IMR-90 (cell line): ENCODE data around the gene LHPP. TPM values are rescaled to one million over a fixed set of nuclear protein-coding genes. Genes with fewer than 3 reads are reported as not detected.

Experiments used
- ATAC-seq: fragments of 200-7000 bp; cut with Tn5 transposase; 2 replicates; pipeline ENCODE4 v1.9.1; 2020; ENCODE audit warnings: low read depth, mild to moderate bottlenecking, moderate library complexity
- BruUV-seq: library from RNA; stranded (reverse); fragments of 400-500 nt; replicated peaks from 2 replicates; lab custom pipeline; 2021; lab: Mats Ljungman, UMichigan
- CTCF ChIA-PET: fragments of 300-600 bp; formaldehyde crosslinking; extraction: SDS; loops from one replicate; lab custom pipeline; 2021; ENCODE audit warnings: antibody characterized with exemption; lab: Yijun Ruan, JAX
- POLR2A ChIA-PET: fragments of 300-600 bp; sonication (Branson Sonifier 250); formaldehyde crosslinking; loops from one replicate; lab custom pipeline; 2022; ENCODE audit warnings: antibody characterized with exemption; ENCODE audit not compliant: unreplicated experiment; lab: Charles Lee
- DNase-seq: peaks from one replicate; pipeline ENCODE4 v3.0.0; 2013
- H2AFZ ChIP-seq: replicated peaks from 2 replicates; pipeline ENCODE3; 2013; ENCODE audit warnings: low read length, mild to moderate bottlenecking; ENCODE audit not compliant: poor library complexity
- H2AK5ac ChIP-seq: 2 replicates; pipeline ENCODE4 v1.6.1; 2013; ENCODE audit warnings: low read depth, low read length, inconsistent platforms
- H2AK9ac ChIP-seq: replicated peaks from 2 replicates; pipeline ENCODE3; 2013; ENCODE audit warnings: mild to moderate bottlenecking, low read depth, low read length, moderate library complexity; ENCODE audit not compliant: poor library complexity
- H2BK120ac ChIP-seq: 2 replicates; pipeline ENCODE4 v1.6.1; 2013; ENCODE audit warnings: low read depth, low read length, inconsistent platforms
- H2BK15ac ChIP-seq: 3 replicates; pipeline ENCODE4 v1.6.1; 2013; ENCODE audit warnings: low read depth, low read length, inconsistent platforms
- H2BK20ac ChIP-seq: 2 replicates; pipeline ENCODE4 v1.6.1; 2013; ENCODE audit warnings: low read depth, mild to moderate bottlenecking, inconsistent platforms, low read length, moderate library complexity
- H2BK5ac ChIP-seq: 2 replicates; pipeline ENCODE4 v1.6.1; 2013; ENCODE audit warnings: mild to moderate bottlenecking, low read depth, low read length, inconsistent platforms; ENCODE audit not compliant: poor library complexity, severe bottlenecking
- H3K14ac ChIP-seq: replicated peaks from 2 replicates; pipeline ENCODE4 v1.6.1; 2013; ENCODE audit warnings: low read depth, low read length, inconsistent platforms
- H3K18ac ChIP-seq: 2 replicates; pipeline ENCODE4 v1.6.1; 2013; ENCODE audit warnings: low read depth, low read length, control low read depth
- H3K23ac ChIP-seq: 2 replicates; pipeline ENCODE4 v1.6.1; 2013; ENCODE audit warnings: low read depth, low read length, inconsistent platforms
- H3K27ac ChIP-seq: 2 replicates; pipeline ENCODE4 v1.5.1; 2013; ENCODE audit warnings: mild to moderate bottlenecking, control low read depth, low read length; ENCODE audit not compliant: insufficient read depth
- H3K27me3 ChIP-seq: 2 replicates; pipeline ENCODE4 v1.6.1; 2013; ENCODE audit warnings: low read length; ENCODE audit not compliant: control insufficient read depth, insufficient read depth
- H3K36me3 ChIP-seq: 2 replicates; pipeline ENCODE4 v1.6.1; 2013; ENCODE audit warnings: low read length, mixed read lengths; ENCODE audit not compliant: control insufficient read depth, insufficient read depth
- H3K4ac ChIP-seq: 2 replicates; pipeline ENCODE4 v1.6.1; 2013; ENCODE audit warnings: low read depth, low read length, inconsistent platforms
- H3K4me1 ChIP-seq: 2 replicates; pipeline ENCODE4 v1.6.1; 2013; ENCODE audit warnings: low read length, mixed read lengths; ENCODE audit not compliant: control insufficient read depth, insufficient read depth
- H3K4me2 ChIP-seq: 2 replicates; pipeline ENCODE4 v1.6.1; 2013; ENCODE audit warnings: low read depth, mild to moderate bottlenecking, control low read depth, low read length, moderate library complexity
- H3K4me3 ChIP-seq: 2 replicates; pipeline ENCODE4 v1.5.1; 2013; ENCODE audit warnings: low read depth, mild to moderate bottlenecking, control low read depth, low read length, moderate library complexity; ENCODE audit not compliant: insufficient read depth
- H3K56ac ChIP-seq: 2 replicates; pipeline ENCODE4 v1.6.1; 2013; ENCODE audit warnings: low read length, inconsistent platforms; ENCODE audit not compliant: insufficient read depth; ENCODE audit errors: extremely low read depth
- H3K79me1 ChIP-seq, 2 experiments: 2 replicates each; pipeline ENCODE4 v1.6.1; 2013; ENCODE audit warnings: low read length in 2 of 2, inconsistent platforms in 1 of 2, low read depth in 1 of 2
- H3K9ac ChIP-seq: 2 replicates; pipeline ENCODE4 v1.6.1; 2013; ENCODE audit warnings: low read depth, low read length, control low read depth
- H3K9me1 ChIP-seq: 2 replicates; pipeline ENCODE4 v1.6.1; 2013; ENCODE audit warnings: low read length, inconsistent platforms; ENCODE audit not compliant: insufficient read depth
- H3K9me3 ChIP-seq: 2 replicates; pipeline ENCODE4 v1.6.1; 2013; ENCODE audit warnings: low read length; ENCODE audit not compliant: control insufficient read depth, insufficient read depth
- H4K20me1 ChIP-seq: 2 replicates; pipeline ENCODE4 v1.6.1; 2013; ENCODE audit warnings: low read length, inconsistent platforms; ENCODE audit not compliant: insufficient read depth
- H4K5ac ChIP-seq: 2 replicates; pipeline ENCODE4 v1.6.1; 2013; ENCODE audit warnings: mild to moderate bottlenecking, low read depth, low read length, control low read depth
- H4K8ac ChIP-seq, 2 experiments: 2 replicates each; pipeline ENCODE4 v1.6.1; 2013; ENCODE audit warnings: low read depth in 2 of 2, low read length in 2 of 2, control low read depth in 1 of 2, inconsistent platforms in 1 of 2
- H4K91ac ChIP-seq: 2 replicates; pipeline ENCODE4 v1.6.1; 2013; ENCODE audit warnings: low read depth, low read length, inconsistent platforms; ENCODE audit not compliant: insufficient read depth
- CEBPB ChIP-seq: IDR thresholded peaks from 2 replicates; pipeline ENCODE4 v1.6.1; 2012; ENCODE audit warnings: low read depth, low read length, improper control_type of control experiment
- MAFK ChIP-seq: IDR thresholded peaks from 2 replicates; pipeline ENCODE4 v1.6.1; 2012; ENCODE audit warnings: low read depth, low read length, improper control_type of control experiment
- MXI1 ChIP-seq: IDR thresholded peaks from 2 replicates; pipeline ENCODE4 v1.6.1; 2012; ENCODE audit warnings: low read depth, mild to moderate bottlenecking, low read length, moderate library complexity, borderline replicate concordance
- RFX5 ChIP-seq: IDR thresholded peaks from 2 replicates; pipeline ENCODE4 v1.8.0; 2012; ENCODE audit warnings: low read depth, mild to moderate bottlenecking, low read length, moderate library complexity
- USF2 ChIP-seq: fragments of 150-350 bp; IDR thresholded peaks from 2 replicates; pipeline ENCODE4 v1.6.1; 2017; ENCODE audit warnings: mild to moderate bottlenecking, antibody characterized with exemption, low read length, low read depth
- WGBS, 2 experiments: methylation state at CpG; one replicate each; pipeline versions ENCODE4 v1.1.5 to v1.1.7; 2013; ENCODE audit warnings: missing lambda C conversion rate in 2 of 2; ENCODE audit not compliant: insufficient read length in 1 of 2; ENCODE audit errors: extremely low coverage in 2 of 2; 5-methylcytosine and 5-hydroxymethylcytosine counted together
- dilution Hi-C: fragments of 300-500 bp; cut with HindIII; formaldehyde crosslinking; loops from one replicate; pipeline ENCODE4 v1.14.3; 2018; ENCODE audit warnings: low sequenced_read_pairs; ENCODE audit not compliant: unreplicated experiment
- in situ Hi-C: fragments of 300-500 bp; cut with MboI; formaldehyde crosslinking; loops from 3 replicates; pipeline ENCODE4 v1.14.3; 2019; ENCODE audit warnings: low sequenced_read_pairs, inconsistent platforms, mixed read lengths
- intact Hi-C: fragments of 100-400 bp; cut with micrococcal nuclease; formaldehyde crosslinking; loops from 2 replicates; pipeline ENCODE4 v1.10.0; 2022
- polyA plus RNA-seq, 3 experiments: library from polyadenylated mRNA; depleted of rRNA; stranded (reverse); fragments of >200 nt; gene quantifications; 2 replicates each; pipeline ENCODE4 v1.2.3, GENCODE V29; 2012; ENCODE audit warnings: low replicate concordance in 1 of 3
- total RNA-seq: library from RNA; depleted of rRNA; stranded (reverse); fragments of >200 nt; gene quantifications from 2 replicates; pipeline ENCODE4 v1.2.3, GENCODE V29; 2012

Gene LHPP
- total and polyA plus RNA-seq, 2 of the 4 experiments (the other 2 are of a cell fraction), result 2.7 to 8.3 TPM

- POLR2A ChIA-PET, result no interaction called here
- dilution Hi-C loops, result no loop called here
Measured at GRCh38 chr10:124551755-124552154, 90.1 kb downstream of the LHPP start.

More at GRCh38 chr10:124551755-124552154, 90.1 kb downstream of the LHPP start:
- Histone ChIP-seq H3K9me1 (no peaks in the 10 kb centered on the region), H3K9ac (no peak overlapping the region), H2AK9ac (no peak overlapping the region), H4K5ac (no peak overlapping the region), H3K4me2 (no peak overlapping the region), H3K18ac (no peak overlapping the region), H4K8ac (no peak overlapping the region), H4K20me1 (no peaks in the 10 kb centered on the region), H3K27me3 (no peaks in the 10 kb centered on the region; the same call in 1 of the 2 replicates), H3K27ac (no peak overlapping the region), H3K4me3 (no peak overlapping the region), H2BK5ac (no peak overlapping the region), H2AFZ (no peak overlapping the region), H3K23ac (no peak overlapping the region), H3K14ac (no peak overlapping the region), H3K79me1 (no peaks in the 10 kb centered on the region), H2BK120ac (no peak overlapping the region), H4K91ac (no peak overlapping the region), H3K4ac (no peak overlapping the region), H3K56ac (no peak overlapping the region), H2BK20ac (no peak overlapping the region), H3K4me1 (no peaks in the 10 kb centered on the region), H2AK5ac (no peak overlapping the region), H2BK15ac (no peak overlapping the region), H3K9me3 (no peaks in the 10 kb centered on the region), H3K36me3 (no peaks in the 10 kb centered on the region)
- CTCF ChIA-PET, result no interaction called here
- TF ChIP-seq RFX5 (no peak), MXI1 (no peak), USF2 (no peak), MAFK (no peak), CEBPB (no peak)
- in situ Hi-C loops, result no loop called here
- WGBS, 2 experiments, result 89% methylated on average over 3 of the region's 11 CpGs; no CpG with 5 or more reads in 1 of the 2 experiments
- DNase-seq (no peak), ATAC-seq (no peak)
- no TSS peak for BruUV-seq
- intact Hi-C loops, result no loop called here
